Measurements from ENCODE around the gene UBTD2.
A peak's percentile ranks its signal among the peaks of the same experiment; 100 is the strongest.

UBTD2 gene

GRCh38 chr5:172282272-172283019, 1.1 kb downstream of the UBTD2 start:
- no peak for TF ChIP-seq EZH2 (IDR thresholded peaks at IDR 0.05; ENCODE audit: borderline replicate concordance, low read depth, low read length, severe bottlenecking)
- TF ChIP-seq, protein P1, sequence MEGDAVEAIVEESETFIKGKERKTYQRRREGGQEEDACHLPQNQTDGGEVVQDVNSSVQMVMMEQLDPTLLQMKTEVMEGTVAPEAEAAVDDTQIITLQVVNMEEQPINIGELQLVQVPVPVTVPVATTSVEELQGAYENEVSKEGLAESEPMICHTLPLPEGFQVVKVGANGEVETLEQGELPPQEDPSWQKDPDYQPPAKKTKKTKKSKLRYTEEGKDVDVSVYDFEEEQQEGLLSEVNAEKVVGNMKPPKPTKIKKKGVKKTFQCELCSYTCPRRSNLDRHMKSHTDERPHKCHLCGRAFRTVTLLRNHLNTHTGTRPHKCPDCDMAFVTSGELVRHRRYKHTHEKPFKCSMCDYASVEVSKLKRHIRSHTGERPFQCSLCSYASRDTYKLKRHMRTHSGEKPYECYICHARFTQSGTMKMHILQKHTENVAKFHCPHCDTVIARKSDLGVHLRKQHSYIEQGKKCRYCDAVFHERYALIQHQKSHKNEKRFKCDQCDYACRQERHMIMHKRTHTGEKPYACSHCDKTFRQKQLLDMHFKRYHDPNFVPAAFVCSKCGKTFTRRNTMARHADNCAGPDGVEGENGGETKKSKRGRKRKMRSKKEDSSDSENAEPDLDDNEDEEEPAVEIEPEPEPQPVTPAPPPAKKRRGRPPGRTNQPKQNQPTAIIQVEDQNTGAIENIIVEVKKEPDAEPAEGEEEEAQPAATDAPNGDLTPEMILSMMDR (IDR thresholded peaks at IDR 0.05; ENCODE audit: borderline replicate concordance, extremely low read depth, low read length, poor library complexity, severe bottlenecking): no peak
- Histone ChIP-seq H3K4me2 (ENCODE audit: insufficient read depth, low read length) (peak overlapping the region; percentile 99), H3K4me3 (ENCODE audit: low read depth in 1 of 2, low read length in 2 of 2) (peak overlapping the region; percentile 94 to 97), H3K27ac (ENCODE audit: low read length) (peak overlapping the region; percentile 70), H3K9me3 (ENCODE audit: insufficient read depth, low read length, severe bottlenecking) (no peaks in the 10 kb centered on the region), H3K4me1 (ENCODE audit: insufficient read depth, low read length) (peaks cover 31% of the 10 kb centered on the region), H3K9ac (ENCODE audit: low read depth, low read length) (peak overlapping the region; percentile 86), H3K36me3 (ENCODE audit: insufficient read depth, low read length) (no peaks in the 10 kb centered on the region; the same call in 1 of the 2 replicates), H3K79me2 (ENCODE audit: insufficient read depth, low read length) (peaks cover 60% of the 10 kb centered on the region), H2AFZ (ENCODE audit: low read depth, low read length) (peak overlapping the region; percentile 91), H4K20me1 (ENCODE audit: insufficient read depth, low read length) (peaks cover 17% of the 10 kb centered on the region; the same call in 1 of the 2 replicates), H3K27me3 (ENCODE audit: insufficient read depth, low read length, poor library complexity) (peaks cover 12% of the 10 kb centered on the region)
- DNase-seq (no peak), ATAC-seq (ENCODE audit: insufficient read depth, low read depth) (no peak)

GRCh38 chr5:172281346-172281745, 2.2 kb downstream of the UBTD2 start:
- Histone ChIP-seq H3K4me2 (ENCODE audit: insufficient read depth, low read length) (peak overlapping the region; percentile 99), H3K27me3 (ENCODE audit: insufficient read depth, low read length, poor library complexity) (peaks cover 12% of the 10 kb centered on the region), H2AFZ (ENCODE audit: low read depth, low read length) (no peak overlapping the region), H3K4me3 (ENCODE audit: low read depth in 1 of 2, low read length in 2 of 2) (peak overlapping the region in 1 of 2 experiments; percentile 41; a peak in 1 of 4 replicates), H3K36me3 (ENCODE audit: insufficient read depth, low read length) (peaks cover 5% of the 10 kb centered on the region), H3K4me1 (ENCODE audit: insufficient read depth, low read length) (peaks cover 31% of the 10 kb centered on the region), H4K20me1 (ENCODE audit: insufficient read depth, low read length) (peaks cover 23% of the 10 kb centered on the region), H3K9me3 (ENCODE audit: insufficient read depth, low read length, severe bottlenecking) (no peaks in the 10 kb centered on the region), H3K9ac (ENCODE audit: low read depth, low read length) (peak overlapping the region; percentile 86; the same call in 1 of the 2 replicates), H3K79me2 (ENCODE audit: insufficient read depth, low read length) (peaks cover 70% of the 10 kb centered on the region), H3K27ac (ENCODE audit: low read length) (no peak overlapping the region)
- TF ChIP-seq, protein P1 (IDR thresholded peaks at IDR 0.05; ENCODE audit: borderline replicate concordance, extremely low read depth, low read length, poor library complexity, severe bottlenecking): no peak
- no peak for TF ChIP-seq EZH2 (IDR thresholded peaks at IDR 0.05; ENCODE audit: borderline replicate concordance, low read depth, low read length, severe bottlenecking)
- ATAC-seq (ENCODE audit: insufficient read depth, low read depth) (no peak), DNase-seq (no peak)

DNA sequence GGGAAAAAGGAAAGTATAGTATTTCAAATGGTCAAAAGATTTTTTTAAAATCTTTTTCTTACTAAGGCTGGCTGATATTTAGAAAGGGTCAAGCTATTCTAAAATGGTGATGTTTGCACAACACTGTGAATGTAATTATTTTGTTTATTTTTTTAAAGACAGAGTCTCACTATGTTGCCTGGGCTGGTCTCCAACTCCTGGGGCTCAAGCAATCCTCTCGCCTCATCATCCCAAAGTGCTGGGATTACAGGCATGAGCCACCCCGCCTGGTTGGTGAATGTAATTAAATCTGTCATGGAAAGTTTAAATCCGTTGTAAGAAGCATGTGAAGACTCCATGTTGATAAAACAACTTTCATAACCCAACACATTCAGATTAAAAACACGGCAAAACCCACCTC, 2.6 kb downstream of the UBTD2 start:
- Histone ChIP-seq H3K4me2 (ENCODE audit: insufficient read depth, low read length) (peak overlapping the region; percentile 99; the same call in 1 of the 2 replicates), H3K4me3 (ENCODE audit: low read depth in 1 of 2, low read length in 2 of 2) (peak overlapping the region in 1 of 2 experiments; percentile 14; a peak in 1 of 4 replicates)
- ATAC-seq (ENCODE audit: insufficient read depth, low read depth): no peak

More for the DNA sequence above, 2.6 kb downstream of the UBTD2 start:
- H3K27me3 ChIP-seq (ENCODE audit: insufficient read depth, low read length, poor library complexity): peaks cover 12% of the 10 kb centered on the region
- no peak for TF ChIP-seq EZH2 (IDR thresholded peaks at IDR 0.05; ENCODE audit: borderline replicate concordance, low read depth, low read length, severe bottlenecking)
- TF ChIP-seq, protein P1 (IDR thresholded peaks at IDR 0.05; ENCODE audit: borderline replicate concordance, extremely low read depth, low read length, poor library complexity, severe bottlenecking): no peak
- DNase-seq: no peak
- H3K36me3 ChIP-seq (ENCODE audit: insufficient read depth, low read length): peaks cover 6% of the 10 kb centered on the region
- H4K20me1 ChIP-seq (ENCODE audit: insufficient read depth, low read length): peaks cover 27% of the 10 kb centered on the region
- no peak overlapping the region for H3K9ac ChIP-seq (ENCODE audit: low read depth, low read length)
- no peaks in the 10 kb centered on the region for H3K9me3 ChIP-seq (ENCODE audit: insufficient read depth, low read length, severe bottlenecking)
- peaks cover 31% of the 10 kb centered on the region for H3K4me1 ChIP-seq (ENCODE audit: insufficient read depth, low read length)
- no peak overlapping the region for H3K27ac ChIP-seq (ENCODE audit: low read length)
- H2AFZ ChIP-seq (ENCODE audit: low read depth, low read length): no peak overlapping the region
- H3K79me2 ChIP-seq (ENCODE audit: insufficient read depth, low read length): peaks cover 74% of the 10 kb centered on the region
